Measurements from ENCODE around the gene TMEM151B. TPM values are rescaled to one million over a fixed set of nuclear protein-coding genes. Genes with fewer than 3 reads are reported as not detected.

TMEM151B gene
- total and polyA plus RNA-seq, 2 of the 4 experiments (the other 2 are of a cell fraction) = not detected

GRCh38 chr6:44352259-44352658 lies 82.0 kb downstream of the TMEM151B start:
- no peak overlapping the region for H3K9ac ChIP-seq (ENCODE audit: low read depth, low read length)

More at GRCh38 chr6:44352259-44352658, 82.0 kb downstream of the TMEM151B start:
- H2BK120ac ChIP-seq (ENCODE audit: low read depth, low read length) = no peak overlapping the region
- no peak overlapping the region for H4K5ac ChIP-seq (ENCODE audit: low read depth, low read length)
- H3K79me1 ChIP-seq (ENCODE audit: low read depth in 1 of 2, low read length in 2 of 2) = no peaks in the 10 kb centered on the region
- WGBS, 2 experiments (ENCODE audit: extremely low coverage in 2 of 2, insufficient read length in 1 of 2) = 75% methylated on average over 2 of the region's 4 CpGs; no CpG with 5 or more reads in 1 of the 2 experiments
- DNase-seq = no peak
- no peaks in the 10 kb centered on the region for H3K9me1 ChIP-seq (ENCODE audit: insufficient read depth, low read length)
- no peak overlapping the region for H2BK15ac ChIP-seq (ENCODE audit: low read depth, low read length)
- no TSS peak for BruUV-seq (replicated peaks)
- CTCF ChIA-PET = no interaction called here
- TF ChIP-seq SMC3 (IDR thresholded peaks at IDR 0.05; ENCODE audit: low read depth, low read length) (no peak), NFE2L2 (IDR thresholded peaks at IDR 0.05; ENCODE audit: low read depth, low read length) (no peak), MAFK (IDR thresholded peaks at IDR 0.05; ENCODE audit: low read depth, low read length) (no peak), BHLHE40 (IDR thresholded peaks at IDR 0.05; ENCODE audit: low read depth, low read length) (no peak), POLR2A (IDR thresholded peaks at IDR 0.05; ENCODE audit: low read depth, low read length) (no peak)
- no peak overlapping the region for H3K27ac ChIP-seq (ENCODE audit: insufficient read depth, low read length)
- H4K20me1 ChIP-seq (ENCODE audit: insufficient read depth, low read length) = no peaks in the 10 kb centered on the region
- H3K4ac ChIP-seq (ENCODE audit: low read depth, low read length) = no peak overlapping the region
- H3K23ac ChIP-seq (ENCODE audit: low read depth, low read length) = no peak overlapping the region
- in situ Hi-C loops (cut with MboI; ENCODE audit: low sequenced_read_pairs) = no loop called here
- H3K27me3 ChIP-seq (ENCODE audit: control insufficient read depth, insufficient read depth, low read length) = peaks cover 21% of the 10 kb centered on the region
- no peak overlapping the region for H3K18ac ChIP-seq (ENCODE audit: low read depth, low read length)
- no peak for ATAC-seq (ENCODE audit: low read depth)
- peaks cover 2% of the 10 kb centered on the region for H3K9me3 ChIP-seq (ENCODE audit: control insufficient read depth, insufficient read depth, low read length)
- no peak overlapping the region for H3K56ac ChIP-seq (ENCODE audit: extremely low read depth, insufficient read depth, low read length)
- H3K4me1 ChIP-seq (ENCODE audit: control insufficient read depth, insufficient read depth, low read length) = no peaks in the 10 kb centered on the region
- no peak overlapping the region for H3K4me2 ChIP-seq (ENCODE audit: low read depth, low read length)
- intact Hi-C loops (cut with micrococcal nuclease) = no loop called here
- dilution Hi-C loops (cut with HindIII; ENCODE audit: low sequenced_read_pairs, unreplicated experiment) = no loop called here
- no peak overlapping the region for H3K14ac ChIP-seq (replicated peaks; ENCODE audit: low read depth, low read length)
- H2AK5ac ChIP-seq (ENCODE audit: low read depth, low read length) = no peak overlapping the region
- H4K8ac ChIP-seq (ENCODE audit: low read depth in 2 of 2, low read length in 2 of 2) = no peak overlapping the region
- H2AFZ ChIP-seq (replicated peaks; ENCODE audit: low read length, poor library complexity) = no peak overlapping the region
- no peak overlapping the region for H2BK20ac ChIP-seq (ENCODE audit: low read depth, low read length)
- no peak overlapping the region for H3K4me3 ChIP-seq (ENCODE audit: insufficient read depth, low read depth, low read length)
- POLR2A ChIA-PET (ENCODE audit: unreplicated experiment) = no interaction called here
- H2AK9ac ChIP-seq (replicated peaks; ENCODE audit: low read depth, low read length, poor library complexity) = no peak overlapping the region
- H4K91ac ChIP-seq (ENCODE audit: insufficient read depth, low read depth, low read length) = no peak overlapping the region
- H2BK5ac ChIP-seq (ENCODE audit: low read depth, low read length, poor library complexity, severe bottlenecking) = no peak overlapping the region
- H3K36me3 ChIP-seq (ENCODE audit: control insufficient read depth, insufficient read depth, low read length) = no peaks in the 10 kb centered on the region
